Mammary epithelial cell (primary cell): ENCODE measurements around the gene CCDC134.

Experiments
- CTCF ChIP-seq, 2 donors: IDR thresholded peaks in 1 of 2; conservative IDR thresholded peaks in 1 of 2; 2 replicates each; pipeline ENCODE4 v1.5.1; 2011 to 2012; ENCODE audit warnings: inconsistent platforms in 2 of 2, low read length in 2 of 2, mild to moderate bottlenecking in 2 of 2, control low read depth in 1 of 2, low read depth in 1 of 2; ENCODE audit not compliant: insufficient read depth in 1 of 2; ENCODE audit errors: extremely low read depth in 1 of 2
- EZH2 ChIP-seq: IDR thresholded peaks from 2 replicates; pipeline ENCODE4 v1.6.1; 2012; ENCODE audit warnings: low read length, inconsistent platforms, borderline replicate concordance

GRCh38 chr22:41830174-41830573, 29.7 kb downstream of the CCDC134 start:
- no peak for TF ChIP-seq EZH2
- no peak for TF ChIP-seq CTCF (conservative IDR thresholded peaks at IDR 0.05 in 1 of 2, IDR thresholded peaks at IDR 0.05 in 1 of 2; ENCODE audit: extremely low read depth in 1 of 2, insufficient read depth in 1 of 2, low read depth in 1 of 2, low read length in 2 of 2)
